Endothelial cell of umbilical vein (primary cell): Measurements from ENCODE around the gene RGS7BP. TPM values are rescaled to one million over a fixed set of nuclear protein-coding genes. Genes with fewer than 3 reads are reported as not detected.

Experiments used
- BruUV-seq: library from RNA; stranded (reverse); fragments of 400-500 nt; replicated peaks from 2 replicates; lab custom pipeline; 2021; lab: Mats Ljungman, UMichigan
- CTCF ChIA-PET: fragments of 300-600, 350-600 bp; sonication (Branson Sonifier 250); formaldehyde crosslinking; loops from one replicate; lab custom pipeline; 2021; ENCODE audit warnings: antibody characterized with exemption, inconsistent platforms; lab: Charles Lee
- POLR2A ChIA-PET: fragments of 300-600, 350-600 bp; sonication (Branson Sonifier 250); formaldehyde crosslinking; loops from one replicate; lab custom pipeline; 2021; ENCODE audit warnings: antibody characterized with exemption, inconsistent platforms; lab: Charles Lee
- DNase-seq: peaks from one replicate; pipeline ENCODE4 v3.0.0-alpha.2; 2011; ENCODE audit warnings: low read depth, low spot score
- FAIRE-seq: peaks from 2 replicates; lab custom pipeline; 2011; peaks lifted over from hg19 to GRCh38; lab: Jason Lieb, UNC
- H2AFZ ChIP-seq: 2 replicates; pipeline ENCODE4 v1.6.0; 2012; ENCODE audit warnings: low read depth, low read length, control low read depth, inconsistent platforms
- H3K27ac ChIP-seq: 2 replicates; pipeline ENCODE4 v1.5.1; 2011; ENCODE audit warnings: low read depth, mild to moderate bottlenecking, control low read depth, low read length, moderate library complexity; ENCODE audit not compliant: insufficient read depth
- H3K27me3 ChIP-seq, 2 experiments: 2 replicates each; pipeline versions ENCODE4 v1.6.0 to v1.6.1; 2011; ENCODE audit warnings: low read length in 2 of 2, mixed read lengths in 1 of 2; ENCODE audit not compliant: control insufficient read depth in 2 of 2, insufficient read depth in 2 of 2
- H3K36me3 ChIP-seq, 2 experiments: 2 replicates in 1 of 2; 3 replicates in 1 of 2; pipeline ENCODE4 v1.5.1; 2011; ENCODE audit warnings: low read length in 2 of 2, mild to moderate bottlenecking in 1 of 2, moderate library complexity in 1 of 2; ENCODE audit not compliant: control insufficient read depth in 2 of 2, insufficient read depth in 2 of 2; ENCODE audit errors: extremely low read depth in 1 of 2
- H3K4me1 ChIP-seq: 3 replicates; pipeline ENCODE4 v1.5.1; 2011; ENCODE audit warnings: mild to moderate bottlenecking, low read length; ENCODE audit not compliant: control insufficient read depth, insufficient read depth; ENCODE audit errors: extremely low read depth
- H3K4me2 ChIP-seq: 2 replicates; pipeline ENCODE4 v1.6.1; 2011; ENCODE audit warnings: low read length, control low read depth, mixed read lengths; ENCODE audit not compliant: insufficient read depth
- H3K4me3 ChIP-seq, 3 experiments: fragments of 200-600 bp in 1 of 3; sonication (generic), shearing (Covaris generic) in 1 of 3; replicated peaks in 1 of 3; 2 replicates each; pipeline ENCODE4 v1.5.1; 2011 to 2016; ENCODE audit warnings: control low read depth in 3 of 3, low read length in 3 of 3, mild to moderate bottlenecking in 2 of 3, inconsistent platforms in 1 of 3, low read depth in 1 of 3, moderate library complexity in 1 of 3; ENCODE audit not compliant: insufficient read depth in 1 of 3
- H3K79me2 ChIP-seq: 2 replicates; pipeline ENCODE4 v1.6.0; 2012; ENCODE audit warnings: low read length, inconsistent platforms; ENCODE audit not compliant: control insufficient read depth, insufficient read depth
- H3K9ac ChIP-seq: replicated peaks from 2 replicates; pipeline ENCODE3; 2011; ENCODE audit warnings: low read length, control low read depth; ENCODE audit not compliant: insufficient read depth; ENCODE audit errors: extremely low read depth
- H3K9me1 ChIP-seq: replicated peaks from 3 replicates; pipeline ENCODE4 v1.6.0; 2011; ENCODE audit warnings: mild to moderate bottlenecking, low read length; ENCODE audit not compliant: control insufficient read depth, insufficient read depth; ENCODE audit errors: extremely low read depth
- H3K9me3 ChIP-seq: replicated peaks from 2 replicates; pipeline ENCODE4 v1.5.1; 2012; ENCODE audit warnings: low read length, inconsistent platforms; ENCODE audit not compliant: control insufficient read depth, insufficient read depth
- H4K20me1 ChIP-seq: replicated peaks from 2 replicates; pipeline ENCODE3; 2011; ENCODE audit warnings: mild to moderate bottlenecking, low read length; ENCODE audit not compliant: control insufficient read depth, insufficient read depth; ENCODE audit errors: extremely low read depth
- EZH2 ChIP-seq: IDR thresholded peaks from 2 replicates; pipeline ENCODE4 v1.6.1; 2012; ENCODE audit warnings: borderline replicate concordance, low read depth, mild to moderate bottlenecking, moderate library complexity, low read length, inconsistent platforms; ENCODE audit not compliant: severe bottlenecking
- FOS ChIP-seq: IDR thresholded peaks from 2 replicates; pipeline ENCODE4 v1.6.1; 2011; ENCODE audit warnings: mild to moderate bottlenecking, low read length, moderate library complexity, borderline replicate concordance; ENCODE audit not compliant: insufficient read depth
- GATA2 ChIP-seq: IDR thresholded peaks from 2 replicates; pipeline ENCODE4 v1.7.0; 2011; ENCODE audit warnings: low read depth, mild to moderate bottlenecking, moderate library complexity, mixed read lengths, low read length; ENCODE audit not compliant: insufficient read length, insufficient read depth
- JUN ChIP-seq: IDR thresholded peaks from 2 replicates; pipeline ENCODE4 v1.6.1; 2011; ENCODE audit warnings: borderline replicate concordance, low read depth; ENCODE audit not compliant: insufficient read length, insufficient read depth
- MYC ChIP-seq: IDR thresholded peaks from one replicate; pipeline ENCODE4 v1.6.1; 2011; ENCODE audit warnings: mild to moderate bottlenecking, low read depth, low read length
- POLR2A ChIP-seq: IDR thresholded peaks from 2 replicates; pipeline ENCODE4 v1.6.1; 2012; ENCODE audit warnings: low read depth, mild to moderate bottlenecking, control low read depth, low read length
- POLR2AphosphoS5 ChIP-seq: IDR thresholded peaks from 2 replicates; pipeline ENCODE4 v1.6.1; 2012; ENCODE audit warnings: low read depth, mild to moderate bottlenecking, control low read depth, low read length, moderate library complexity; ENCODE audit not compliant: insufficient read depth
- dilution Hi-C: fragments of 300-500 bp; cut with MboI; formaldehyde crosslinking; loops from one replicate; pipeline ENCODE4 v1.15.0; 2019; ENCODE audit warnings: low sequenced_read_pairs; ENCODE audit not compliant: extremely low pct_ligation_motif_present
- intact Hi-C: fragments of 100-400 bp; cut with micrococcal nuclease; formaldehyde crosslinking; loops from one replicate; pipeline ENCODE4 v1.10.0; 2022
- polyA plus RNA-seq, 4 experiments: library from polyadenylated mRNA; depleted of rRNA in 3 of 4; stranded (reverse) in 3 of 4; unstranded in 1 of 4; fragments of >200 nt; gene quantifications; 2 replicates each; pipeline versions ENCODE4 v1.2.1 to v1.2.3, GENCODE V29; 2011 to 2012; ENCODE audit warnings: missing spikeins in 1 of 4
- total RNA-seq: library from RNA; stranded (reverse); gene quantifications from 2 replicates; pipeline ENCODE4 v1.2.3, GENCODE V29; 2021
- TF ChIP-seq, protein P1 (sequence below): IDR thresholded peaks from 2 replicates; pipeline ENCODE4 v1.6.1; 2011; ENCODE audit not compliant: insufficient read depth, insufficient read length
- TF ChIP-seq, protein P2 (sequence below), 2 donors: IDR thresholded peaks; 1 replicate in 1 of 2; 2 replicates in 1 of 2; pipeline ENCODE4 v1.5.1; 2011; ENCODE audit warnings: low read length in 2 of 2, mild to moderate bottlenecking in 2 of 2, moderate library complexity in 2 of 2, control low read depth in 1 of 2, inconsistent platforms in 1 of 2, low read depth in 1 of 2; ENCODE audit not compliant: insufficient read depth in 1 of 2; ENCODE audit errors: extremely low read depth in 1 of 2

Gene RGS7BP
- total and polyA plus RNA-seq, 2 donors (not counting 3 experiments of a cell fraction or from before 2014, with no cell fraction given) = 0.51 to 2.0 TPM

DNA sequence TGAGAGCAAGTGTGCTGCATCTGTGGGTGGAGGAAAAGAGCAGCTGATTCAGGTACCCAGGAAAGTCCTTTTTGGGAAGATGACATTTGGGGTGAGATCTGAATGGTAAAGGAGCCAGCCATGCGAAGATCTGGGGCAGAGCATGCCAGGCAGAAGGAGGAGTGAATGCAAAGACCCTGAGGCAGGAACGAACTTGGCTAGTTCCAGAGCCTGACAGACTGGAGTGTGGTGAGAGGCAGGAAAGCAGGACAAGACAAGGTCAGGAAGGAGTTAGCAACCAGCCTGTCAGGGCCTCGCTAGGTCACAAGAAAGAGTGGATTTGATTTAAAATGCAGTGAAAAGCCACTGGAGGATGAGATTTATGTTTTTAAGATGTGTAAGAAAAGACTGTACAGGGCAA lies 28.2 kb downstream of the RGS7BP start:
- no peak overlapping the region for H3K27ac ChIP-seq
- ChIA-PET CTCF (no interaction called here), POLR2A (no interaction called here)
- no peaks in the 10 kb centered on the region for H4K20me1 ChIP-seq
- no peaks in the 10 kb centered on the region for H3K36me3 ChIP-seq
- no peaks in the 10 kb centered on the region for H3K9me1 ChIP-seq
- intact Hi-C loops = no loop called here
- dilution Hi-C loops = no loop called here
- no peak overlapping the region for H3K4me3 ChIP-seq
- no peaks in the 10 kb centered on the region for H3K27me3 ChIP-seq
- DNase-seq (no peak), FAIRE-seq (no peak)
- no peak overlapping the region for H3K4me2 ChIP-seq
- no peak overlapping the region for H2AFZ ChIP-seq
- H3K4me1 ChIP-seq = peaks cover 13% of the 10 kb centered on the region
- TF ChIP-seq FOS (no peak), EZH2 (no peak), POLR2AphosphoS5 (no peak), GATA2 (no peak), MYC (no peak), POLR2A (no peak), JUN (no peak)
- TF ChIP-seq, protein P1, sequence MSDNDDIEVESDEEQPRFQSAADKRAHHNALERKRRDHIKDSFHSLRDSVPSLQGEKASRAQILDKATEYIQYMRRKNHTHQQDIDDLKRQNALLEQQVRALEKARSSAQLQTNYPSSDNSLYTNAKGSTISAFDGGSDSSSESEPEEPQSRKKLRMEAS = no peak
- TF ChIP-seq, protein P2, sequence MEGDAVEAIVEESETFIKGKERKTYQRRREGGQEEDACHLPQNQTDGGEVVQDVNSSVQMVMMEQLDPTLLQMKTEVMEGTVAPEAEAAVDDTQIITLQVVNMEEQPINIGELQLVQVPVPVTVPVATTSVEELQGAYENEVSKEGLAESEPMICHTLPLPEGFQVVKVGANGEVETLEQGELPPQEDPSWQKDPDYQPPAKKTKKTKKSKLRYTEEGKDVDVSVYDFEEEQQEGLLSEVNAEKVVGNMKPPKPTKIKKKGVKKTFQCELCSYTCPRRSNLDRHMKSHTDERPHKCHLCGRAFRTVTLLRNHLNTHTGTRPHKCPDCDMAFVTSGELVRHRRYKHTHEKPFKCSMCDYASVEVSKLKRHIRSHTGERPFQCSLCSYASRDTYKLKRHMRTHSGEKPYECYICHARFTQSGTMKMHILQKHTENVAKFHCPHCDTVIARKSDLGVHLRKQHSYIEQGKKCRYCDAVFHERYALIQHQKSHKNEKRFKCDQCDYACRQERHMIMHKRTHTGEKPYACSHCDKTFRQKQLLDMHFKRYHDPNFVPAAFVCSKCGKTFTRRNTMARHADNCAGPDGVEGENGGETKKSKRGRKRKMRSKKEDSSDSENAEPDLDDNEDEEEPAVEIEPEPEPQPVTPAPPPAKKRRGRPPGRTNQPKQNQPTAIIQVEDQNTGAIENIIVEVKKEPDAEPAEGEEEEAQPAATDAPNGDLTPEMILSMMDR (IDR thresholded peaks at IDR 0.05; ENCODE audit: extremely low read depth in 1 of 2, insufficient read depth in 1 of 2, low read depth in 1 of 2, low read length in 2 of 2) = no peak
- H3K9ac ChIP-seq = no peak overlapping the region
- no peaks in the 10 kb centered on the region for H3K79me2 ChIP-seq
- no TSS peak for BruUV-seq
- no peaks in the 10 kb centered on the region for H3K9me3 ChIP-seq
